IPS-18a (cell line): Measurements from ENCODE around the gene TMEM163.

Experiments
- H3K27ac ChIP-seq: one replicate; pipeline ENCODE4 v1.5.1; 2013; ENCODE audit warnings: low read length
- H3K27me3 ChIP-seq: one replicate; pipeline ENCODE4 v1.6.1; 2013; ENCODE audit warnings: mild to moderate bottlenecking, low read length; ENCODE audit not compliant: control insufficient read depth, insufficient read depth
- H3K36me3 ChIP-seq: one replicate; pipeline ENCODE4 v1.6.1; 2013; ENCODE audit warnings: low read depth, low read length; ENCODE audit not compliant: control insufficient read depth
- H3K4me1 ChIP-seq: one replicate; pipeline ENCODE4 v1.6.1; 2013; ENCODE audit warnings: low read depth, low read length; ENCODE audit not compliant: control insufficient read depth
- H3K4me3 ChIP-seq: one replicate; pipeline ENCODE4 v1.5.1; 2013; ENCODE audit warnings: low read length
- H3K9ac ChIP-seq: one replicate; pipeline ENCODE4 v1.6.1; 2013; ENCODE audit warnings: mild to moderate bottlenecking, low read length, moderate library complexity
- H3K9me3 ChIP-seq: one replicate; pipeline ENCODE4 v1.6.1; 2013; ENCODE audit warnings: low read depth, low read length; ENCODE audit not compliant: control insufficient read depth

Gene TMEM163

DNA sequence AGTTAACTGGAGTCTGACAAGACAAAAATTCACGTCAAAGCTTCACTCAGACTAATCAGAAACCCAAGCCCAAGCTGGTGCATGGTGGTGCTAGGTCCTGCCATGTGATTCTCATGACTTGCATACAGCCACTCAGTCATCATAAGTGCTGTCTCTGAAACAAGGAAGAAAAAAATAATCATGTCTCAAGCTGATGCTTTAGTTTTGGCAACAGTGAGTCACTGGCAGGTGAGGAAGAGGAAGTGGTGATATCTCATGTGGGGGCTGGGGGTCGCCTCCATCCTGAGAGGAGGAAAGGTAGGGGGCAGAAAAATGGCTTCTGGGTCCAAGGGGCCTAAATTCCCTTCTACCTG, 136.3 kb downstream of the TMEM163 start:
- H3K4me3 ChIP-seq = no peak overlapping the region
- H3K9ac ChIP-seq = no peak overlapping the region
- no peaks in the 10 kb centered on the region for H3K4me1 ChIP-seq

DNA sequence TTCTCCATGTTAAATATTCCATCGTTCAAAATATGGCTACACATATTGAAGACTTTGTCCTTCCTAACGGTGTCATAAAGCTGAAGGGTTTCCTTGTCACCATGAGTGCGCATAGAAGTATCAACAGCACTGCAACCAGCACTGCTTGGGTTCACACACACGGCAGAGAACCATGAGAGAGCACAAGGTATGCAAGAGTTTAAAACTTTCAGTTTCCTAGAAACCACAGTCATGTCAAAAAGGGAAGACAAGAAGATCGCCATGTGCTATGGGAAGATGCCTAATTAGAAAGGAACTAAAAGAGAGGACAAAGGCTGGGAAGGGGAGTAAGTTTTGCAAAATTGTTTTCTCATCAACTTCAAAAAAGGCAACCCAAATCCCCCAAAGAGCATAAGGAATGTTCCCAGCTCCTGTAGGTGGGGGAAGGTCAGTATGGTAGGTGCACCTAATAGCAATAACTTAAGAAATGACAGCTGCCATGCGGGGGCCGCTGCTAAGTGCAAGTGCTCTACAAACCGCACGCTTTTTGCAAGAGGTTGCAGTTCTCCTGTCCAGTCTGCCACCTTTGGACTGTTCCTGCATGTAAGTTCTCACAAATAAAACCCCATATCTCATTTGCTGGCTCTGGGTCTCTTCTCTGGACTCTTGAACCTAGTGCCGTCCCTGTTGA, 136.8 kb downstream of the TMEM163 start:
- Histone ChIP-seq H3K4me1 (no peaks in the 10 kb centered on the region), H3K9me3 (no peaks in the 10 kb centered on the region), H3K36me3 (no peaks in the 10 kb centered on the region), H3K27ac (no peak overlapping the region), H3K9ac (no peak overlapping the region), H3K27me3 (no peaks in the 10 kb centered on the region), H3K4me3 (no peak overlapping the region)

More for the DNA sequence above, 136.3 kb downstream of the TMEM163 start:
- Histone ChIP-seq H3K36me3 (no peaks in the 10 kb centered on the region), H3K9me3 (no peaks in the 10 kb centered on the region), H3K27ac (no peak overlapping the region), H3K27me3 (no peaks in the 10 kb centered on the region)

DNA sequence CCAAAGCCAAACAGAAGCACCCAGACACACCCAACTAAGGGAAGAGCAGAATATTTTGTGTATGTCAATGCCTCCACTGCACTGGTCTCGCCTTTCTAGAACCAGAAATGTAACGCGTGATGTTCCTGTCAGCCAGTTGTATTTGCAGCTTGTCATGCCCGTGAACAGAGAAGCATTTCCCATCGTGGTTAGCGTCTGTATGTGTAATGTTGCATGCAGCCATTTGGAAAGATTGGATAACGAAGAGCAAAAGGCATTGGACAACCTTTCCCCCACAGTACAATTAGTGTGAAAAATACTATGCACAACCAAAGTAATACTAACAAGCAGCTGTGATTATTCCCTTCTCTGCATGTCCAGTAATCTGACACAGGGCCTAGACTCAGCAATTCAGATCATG, 140.5 kb downstream of the TMEM163 start:
- Histone ChIP-seq H3K27me3 (no peaks in the 10 kb centered on the region), H3K9ac (no peak overlapping the region), H3K9me3 (no peaks in the 10 kb centered on the region), H3K4me3 (no peak overlapping the region), H3K36me3 (no peaks in the 10 kb centered on the region), H3K27ac (no peak overlapping the region), H3K4me1 (no peaks in the 10 kb centered on the region)

DNA sequence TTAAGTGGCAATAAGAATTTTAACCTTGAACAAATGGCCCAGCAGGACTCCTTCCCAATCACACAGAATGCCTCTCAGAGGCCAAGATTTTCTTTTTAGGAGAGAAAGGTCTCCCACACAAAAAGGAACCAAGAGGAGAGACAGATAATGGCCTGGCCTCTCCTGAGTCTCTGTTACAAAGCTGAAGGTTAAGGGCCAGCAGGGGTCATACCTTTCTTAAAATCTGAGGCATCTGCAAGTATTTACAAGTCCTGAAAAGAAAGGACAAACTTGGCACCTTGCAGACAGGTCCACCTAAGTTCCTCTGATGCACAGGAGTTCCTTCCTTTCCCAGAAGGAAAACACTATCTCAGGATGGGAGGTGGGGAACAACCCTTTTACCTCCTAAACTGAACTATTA, 142.3 kb downstream of the TMEM163 start:
- Histone ChIP-seq H3K36me3 (no peaks in the 10 kb centered on the region), H3K4me1 (no peaks in the 10 kb centered on the region), H3K9ac (no peak overlapping the region)

DNA sequence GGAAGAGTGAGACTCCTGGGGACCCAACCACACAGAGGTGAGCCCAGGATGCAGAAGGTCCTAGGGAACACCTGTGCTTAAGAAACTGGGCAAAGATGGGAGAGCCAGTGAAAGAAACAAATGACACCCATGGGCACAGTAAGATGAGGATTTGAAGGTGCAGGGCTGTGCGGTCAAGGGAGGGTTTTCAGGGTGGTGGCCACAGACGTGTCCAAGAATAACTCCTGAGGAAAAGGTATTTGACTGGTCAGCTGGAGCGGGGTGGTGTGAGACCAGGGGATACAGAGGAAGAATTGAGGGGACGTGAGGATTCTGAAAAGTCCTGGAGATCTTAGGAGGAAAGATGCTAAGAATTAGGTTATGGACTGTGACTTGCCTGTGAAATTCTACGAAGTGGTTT, 142.9 kb downstream of the TMEM163 start:
- H3K36me3 ChIP-seq = no peaks in the 10 kb centered on the region
- no peak overlapping the region for H3K4me3 ChIP-seq
- H3K27me3 ChIP-seq = no peaks in the 10 kb centered on the region
- H3K27ac ChIP-seq = no peak overlapping the region
- no peak overlapping the region for H3K9ac ChIP-seq
- H3K9me3 ChIP-seq = no peaks in the 10 kb centered on the region
- no peaks in the 10 kb centered on the region for H3K4me1 ChIP-seq

More for the DNA sequence above, 142.3 kb downstream of the TMEM163 start:
- H3K4me3 ChIP-seq = no peak overlapping the region
- H3K27ac ChIP-seq = no peak overlapping the region
- H3K27me3 ChIP-seq = no peaks in the 10 kb centered on the region
- H3K9me3 ChIP-seq = no peaks in the 10 kb centered on the region

DNA sequence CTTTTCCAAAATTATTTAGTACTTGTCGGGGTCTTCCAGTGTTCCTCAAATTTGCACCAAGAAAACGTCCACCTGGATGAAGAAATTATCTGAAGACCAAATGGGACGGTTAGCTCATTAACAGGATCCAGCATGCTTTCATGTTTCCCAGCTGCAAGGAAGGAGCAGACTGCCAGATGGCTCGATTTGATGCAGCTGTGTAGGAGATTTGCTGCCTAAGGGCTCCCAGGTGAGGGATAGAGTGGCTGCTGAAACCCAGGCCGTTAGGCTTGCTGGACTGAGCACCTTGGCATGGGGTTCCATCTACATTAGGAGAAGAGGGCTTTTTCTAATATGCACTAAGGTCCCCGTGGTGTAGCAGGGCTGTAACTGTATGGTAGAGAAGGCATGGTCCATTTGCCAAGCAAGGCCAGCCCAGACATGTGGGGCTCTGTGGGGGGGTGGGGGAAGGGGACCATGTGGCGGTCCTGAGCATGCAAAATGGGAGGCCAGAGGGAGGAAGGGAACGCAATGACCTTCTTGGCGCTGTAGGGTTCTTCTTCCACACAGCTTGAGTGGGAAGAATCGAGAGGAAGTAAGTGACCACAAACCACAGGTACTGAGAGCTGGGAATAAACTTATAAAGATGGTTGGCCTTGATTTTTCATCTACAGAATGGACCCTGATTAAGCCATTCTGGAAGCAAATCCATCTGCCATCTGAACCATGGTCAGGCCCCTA, 144.0 kb downstream of the TMEM163 start:
- no peaks in the 10 kb centered on the region for H3K4me1 ChIP-seq
- H3K9ac ChIP-seq = no peak overlapping the region
- no peaks in the 10 kb centered on the region for H3K27me3 ChIP-seq
- H3K4me3 ChIP-seq = no peak overlapping the region
- no peaks in the 10 kb centered on the region for H3K9me3 ChIP-seq
- no peaks in the 10 kb centered on the region for H3K36me3 ChIP-seq
- H3K27ac ChIP-seq = no peak overlapping the region

DNA sequence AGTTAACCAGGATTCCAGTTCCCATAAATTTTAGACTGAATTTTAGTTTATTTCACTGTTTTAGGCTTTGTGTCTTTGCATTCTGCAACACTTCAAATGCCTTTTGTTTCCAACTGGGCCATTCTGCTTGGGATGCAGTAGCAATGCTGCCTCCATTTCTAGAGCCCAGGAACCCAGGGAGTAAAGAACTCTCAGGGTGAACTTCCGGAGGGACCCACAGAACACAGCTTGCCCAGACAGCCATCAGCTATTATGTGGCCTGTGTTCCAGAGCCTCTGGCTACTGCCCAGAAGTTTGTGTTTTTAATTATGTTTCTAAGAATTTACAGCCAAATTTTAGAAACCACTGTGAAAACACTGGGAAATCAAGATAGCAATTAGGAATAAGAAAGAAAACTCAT, 145.1 kb downstream of the TMEM163 start:
- Histone ChIP-seq H3K9ac (no peak overlapping the region), H3K9me3 (no peaks in the 10 kb centered on the region)

DNA sequence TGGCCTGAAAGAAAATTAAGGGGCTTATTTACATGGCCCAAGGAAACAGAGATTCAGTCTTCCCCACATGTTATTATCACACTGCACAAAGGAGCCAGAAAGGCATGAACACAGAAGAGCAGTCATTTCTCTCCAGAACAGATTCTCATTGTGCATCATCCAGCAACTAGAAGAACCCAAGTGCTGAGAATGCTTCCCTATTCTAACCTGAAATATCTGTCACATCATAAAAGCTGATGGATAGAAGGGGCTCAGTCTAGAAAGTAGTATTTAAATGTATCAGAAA, 145.8 kb downstream of the TMEM163 start:
- Histone ChIP-seq H3K36me3 (no peaks in the 10 kb centered on the region), H3K27me3 (no peaks in the 10 kb centered on the region), H3K27ac (no peak overlapping the region), H3K9me3 (no peaks in the 10 kb centered on the region), H3K9ac (no peak overlapping the region), H3K4me1 (no peaks in the 10 kb centered on the region), H3K4me3 (no peak overlapping the region)

More for the DNA sequence above, 145.1 kb downstream of the TMEM163 start:
- Histone ChIP-seq H3K36me3 (no peaks in the 10 kb centered on the region), H3K4me1 (no peaks in the 10 kb centered on the region), H3K27me3 (no peaks in the 10 kb centered on the region), H3K27ac (no peak overlapping the region), H3K4me3 (no peak overlapping the region)

DNA sequence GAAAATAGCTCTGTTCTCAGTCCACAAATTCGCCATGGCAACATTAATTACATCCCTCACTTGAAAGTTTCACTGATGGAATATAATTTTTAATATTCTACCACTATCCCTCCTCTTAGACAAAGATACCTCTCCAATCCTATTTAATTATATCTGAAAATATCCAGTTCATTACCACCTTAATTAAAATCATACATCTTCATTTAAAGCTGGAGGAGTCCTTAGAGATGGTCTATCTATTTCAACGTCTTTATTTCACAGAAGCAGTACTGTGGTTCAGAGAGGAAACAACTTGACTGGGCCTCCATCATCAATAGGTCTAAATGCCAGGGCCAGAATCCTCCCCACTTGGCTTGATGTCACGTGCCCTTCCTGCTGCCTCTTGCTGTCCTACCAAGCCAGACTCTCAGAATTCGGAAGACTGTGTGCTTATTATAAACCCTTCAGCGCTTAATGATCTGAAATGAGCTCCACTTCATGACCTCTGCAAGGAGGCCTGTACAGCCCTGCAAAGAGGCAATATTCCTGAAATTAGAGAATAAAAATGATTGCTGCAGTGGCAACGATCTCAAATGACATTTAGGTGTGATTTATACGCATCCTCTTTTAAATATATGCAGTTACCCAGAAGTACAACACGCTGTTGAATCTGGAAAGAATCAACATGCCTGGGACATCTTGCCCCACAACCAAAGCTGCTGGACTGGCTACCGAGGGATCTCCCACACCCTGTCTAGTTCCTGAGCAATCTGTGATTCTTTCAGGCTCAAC, 146.3 kb downstream of the TMEM163 start:
- Histone ChIP-seq H3K27ac (no peak overlapping the region), H3K4me1 (no peaks in the 10 kb centered on the region), H3K36me3 (no peaks in the 10 kb centered on the region), H3K4me3 (no peak overlapping the region), H3K9ac (no peak overlapping the region), H3K27me3 (no peaks in the 10 kb centered on the region), H3K9me3 (no peaks in the 10 kb centered on the region)

DNA sequence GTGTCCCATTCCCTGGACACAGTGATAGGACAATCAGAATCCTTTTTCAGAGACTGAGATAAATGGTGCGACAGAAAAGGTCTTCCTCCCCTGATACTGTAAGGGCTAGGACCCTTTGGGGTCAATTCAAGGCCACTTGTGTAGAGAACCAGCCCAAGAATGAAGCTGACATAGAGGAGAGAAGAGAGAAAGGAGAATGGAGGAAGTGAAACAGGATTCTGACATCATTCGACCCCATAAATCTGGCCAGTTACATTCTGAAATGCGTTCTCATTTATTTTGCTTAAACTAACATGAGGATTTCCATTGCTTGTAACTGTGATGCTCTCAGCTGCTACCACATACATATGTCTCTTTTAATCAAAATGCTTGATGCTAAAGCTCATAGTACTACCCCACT, 148.1 kb downstream of the TMEM163 start:
- Histone ChIP-seq H3K27me3 (no peaks in the 10 kb centered on the region), H3K4me1 (no peaks in the 10 kb centered on the region), H3K4me3 (no peak overlapping the region)

DNA sequence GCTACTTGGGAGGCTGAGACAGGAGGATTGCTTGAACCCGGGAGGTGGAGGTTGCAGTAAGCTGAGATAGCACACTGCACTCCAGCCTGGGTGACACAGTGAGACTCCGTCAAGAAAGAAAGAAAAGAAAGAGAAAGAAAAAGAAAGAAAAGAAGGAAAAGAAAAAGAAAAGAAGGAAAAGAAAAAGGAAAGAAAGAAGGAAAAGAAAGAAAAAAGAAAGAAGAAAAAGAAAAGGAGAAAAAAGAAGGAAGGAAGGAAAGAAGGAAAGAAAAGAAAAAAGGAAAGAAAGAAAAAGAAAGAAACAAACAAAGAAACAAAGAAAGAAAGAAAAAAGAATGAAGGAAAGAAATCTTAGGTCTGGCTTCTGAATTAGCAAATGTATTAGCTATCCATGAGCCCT, 150.4 kb downstream of the TMEM163 start:
- H3K9me3 ChIP-seq = no peaks in the 10 kb centered on the region
- no peak overlapping the region for H3K27ac ChIP-seq
- H3K4me3 ChIP-seq = no peak overlapping the region
- H3K4me1 ChIP-seq = no peaks in the 10 kb centered on the region
- no peak overlapping the region for H3K9ac ChIP-seq
- H3K27me3 ChIP-seq = no peaks in the 10 kb centered on the region
- H3K36me3 ChIP-seq = no peaks in the 10 kb centered on the region

More for the DNA sequence above, 148.1 kb downstream of the TMEM163 start:
- H3K36me3 ChIP-seq = no peaks in the 10 kb centered on the region
- no peak overlapping the region for H3K27ac ChIP-seq
- no peak overlapping the region for H3K9ac ChIP-seq
- H3K9me3 ChIP-seq = no peaks in the 10 kb centered on the region
